ENCODE results near the gene SLC25A45. TPM values are rescaled to one million over a fixed set of nuclear protein-coding genes. Genes with fewer than 3 reads are reported as not detected.

SLC25A45 gene
- total and polyA plus RNA-seq, 2 of the 4 experiments (the other 2 are of a cell fraction): 0.72 to 1.2 TPM

DNA sequence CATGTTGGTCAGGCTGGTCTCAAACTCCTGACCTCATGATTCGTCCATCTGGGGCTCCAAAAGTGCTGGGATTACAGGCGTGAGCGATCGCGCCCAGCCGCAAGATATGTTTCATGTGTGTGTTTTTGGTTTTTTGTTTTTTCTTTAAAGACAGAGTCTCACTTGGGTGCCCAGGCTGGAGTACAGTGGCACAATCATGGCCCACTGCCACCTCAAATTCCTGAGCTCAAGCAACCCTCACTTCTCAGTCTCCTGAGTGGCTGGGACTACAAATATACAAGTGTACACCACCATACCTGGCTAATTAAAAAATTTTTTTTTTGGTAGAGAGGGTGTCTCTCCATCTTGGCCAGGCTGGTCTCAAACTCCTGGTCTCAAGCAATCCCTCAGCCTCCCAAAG is 19.5 kb downstream of the SLC25A45 start:
- dilution Hi-C loops (cut with HindIII; ENCODE audit: low sequenced_read_pairs, unreplicated experiment) (no loop called here), in situ Hi-C loops (cut with MboI; ENCODE audit: low sequenced_read_pairs) (no loop called here), intact Hi-C loops (cut with micrococcal nuclease) (no loop called here)
- Histone ChIP-seq H3K9me1 (ENCODE audit: insufficient read depth, low read length) (no peaks in the 10 kb centered on the region; the same call in 1 of the 2 replicates), H4K91ac (ENCODE audit: insufficient read depth, low read depth, low read length) (no peak overlapping the region), H3K79me1 (ENCODE audit: low read depth in 1 of 2, low read length in 2 of 2) (peaks cover 0 to 6% of the 10 kb centered on the region in 2 experiments; a peak in 1 of 4 replicates), H3K36me3 (ENCODE audit: control insufficient read depth, insufficient read depth, low read length) (no peaks in the 10 kb centered on the region), H2BK5ac (ENCODE audit: low read depth, low read length, poor library complexity, severe bottlenecking) (no peak overlapping the region), H2AFZ (replicated peaks; ENCODE audit: low read length, poor library complexity) (no peak overlapping the region), H4K20me1 (ENCODE audit: insufficient read depth, low read length) (no peaks in the 10 kb centered on the region), H3K27me3 (ENCODE audit: control insufficient read depth, insufficient read depth, low read length) (peaks cover 1% of the 10 kb centered on the region), H2BK20ac (ENCODE audit: low read depth, low read length) (no peak overlapping the region), H3K4me1 (ENCODE audit: control insufficient read depth, insufficient read depth, low read length) (no peaks in the 10 kb centered on the region; the same call in 1 of the 2 replicates), H2AK5ac (ENCODE audit: low read depth, low read length) (no peak overlapping the region), H3K56ac (ENCODE audit: extremely low read depth, insufficient read depth, low read length) (no peak overlapping the region), H3K18ac (ENCODE audit: low read depth, low read length) (no peak overlapping the region), H2BK120ac (ENCODE audit: low read depth, low read length) (no peak overlapping the region), H3K23ac (ENCODE audit: low read depth, low read length) (no peak overlapping the region), H3K14ac (replicated peaks; ENCODE audit: low read depth, low read length) (no peak overlapping the region), H2BK15ac (ENCODE audit: low read depth, low read length) (no peak overlapping the region), H3K9ac (ENCODE audit: low read depth, low read length) (no peak overlapping the region), H3K4me3 (ENCODE audit: insufficient read depth, low read depth, low read length) (no peak overlapping the region), H2AK9ac (replicated peaks; ENCODE audit: low read depth, low read length, poor library complexity) (no peak overlapping the region), H3K9me3 (ENCODE audit: control insufficient read depth, insufficient read depth, low read length) (no peaks in the 10 kb centered on the region), H4K5ac (ENCODE audit: low read depth, low read length) (no peak overlapping the region), H4K8ac (ENCODE audit: low read depth in 2 of 2, low read length in 2 of 2) (no peak overlapping the region), H3K27ac (ENCODE audit: insufficient read depth, low read length) (no peak overlapping the region), H3K4ac (ENCODE audit: low read depth, low read length) (no peak overlapping the region), H3K4me2 (ENCODE audit: low read depth, low read length) (no peak overlapping the region)
- POLR2A ChIA-PET (ENCODE audit: unreplicated experiment): no interaction called here
- CTCF ChIA-PET: no interaction called here
- TF ChIP-seq NFE2L2 (IDR thresholded peaks at IDR 0.05; ENCODE audit: low read depth, low read length): no peak
- no peak for TF ChIP-seq MAZ (IDR thresholded peaks at IDR 0.05; ENCODE audit: borderline replicate concordance, low read depth, low read length)
- TF ChIP-seq FOS (IDR thresholded peaks at IDR 0.05; ENCODE audit: low read depth, low read length): no peak
- no peak for TF ChIP-seq RFX5 (IDR thresholded peaks at IDR 0.05; ENCODE audit: low read depth, low read length)
- TF ChIP-seq RAD21 (IDR thresholded peaks at IDR 0.05; ENCODE audit: low read length): no peak
- TF ChIP-seq SMC3 (IDR thresholded peaks at IDR 0.05; ENCODE audit: low read depth, low read length): no peak
- TF ChIP-seq CHD1 (IDR thresholded peaks at IDR 0.05; ENCODE audit: low read depth, low read length): no peak
- TF ChIP-seq MAFK (IDR thresholded peaks at IDR 0.05; ENCODE audit: low read depth, low read length): no peak
- no peak for TF ChIP-seq USF2 (IDR thresholded peaks at IDR 0.05; ENCODE audit: low read depth, low read length)
- TF ChIP-seq MXI1 (IDR thresholded peaks at IDR 0.05; ENCODE audit: borderline replicate concordance, low read depth, low read length): no peak
- TF ChIP-seq, protein P1, sequence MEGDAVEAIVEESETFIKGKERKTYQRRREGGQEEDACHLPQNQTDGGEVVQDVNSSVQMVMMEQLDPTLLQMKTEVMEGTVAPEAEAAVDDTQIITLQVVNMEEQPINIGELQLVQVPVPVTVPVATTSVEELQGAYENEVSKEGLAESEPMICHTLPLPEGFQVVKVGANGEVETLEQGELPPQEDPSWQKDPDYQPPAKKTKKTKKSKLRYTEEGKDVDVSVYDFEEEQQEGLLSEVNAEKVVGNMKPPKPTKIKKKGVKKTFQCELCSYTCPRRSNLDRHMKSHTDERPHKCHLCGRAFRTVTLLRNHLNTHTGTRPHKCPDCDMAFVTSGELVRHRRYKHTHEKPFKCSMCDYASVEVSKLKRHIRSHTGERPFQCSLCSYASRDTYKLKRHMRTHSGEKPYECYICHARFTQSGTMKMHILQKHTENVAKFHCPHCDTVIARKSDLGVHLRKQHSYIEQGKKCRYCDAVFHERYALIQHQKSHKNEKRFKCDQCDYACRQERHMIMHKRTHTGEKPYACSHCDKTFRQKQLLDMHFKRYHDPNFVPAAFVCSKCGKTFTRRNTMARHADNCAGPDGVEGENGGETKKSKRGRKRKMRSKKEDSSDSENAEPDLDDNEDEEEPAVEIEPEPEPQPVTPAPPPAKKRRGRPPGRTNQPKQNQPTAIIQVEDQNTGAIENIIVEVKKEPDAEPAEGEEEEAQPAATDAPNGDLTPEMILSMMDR (conservative IDR thresholded peaks at IDR 0.05; ENCODE audit: low read depth, low read length): no peak
- no peak for TF ChIP-seq POLR2A (IDR thresholded peaks at IDR 0.05; ENCODE audit: low read depth, low read length)
- BruUV-seq (replicated peaks): no TSS peak
- DNase-seq (no peak), ATAC-seq (ENCODE audit: low read depth) (no peak)
- WGBS, 2 experiments (ENCODE audit: extremely low coverage in 2 of 2, insufficient read length in 1 of 2): no CpG with 5 or more reads among the region's 6 CpGs
